Stimulated activated CD8-positive, alpha-beta memory T cell treated with anti-CD3 and anti-CD28 coated beads, Interleukin-7, amount 100 ng/mL, for 1 hour (primary cell): ENCODE results near the gene UGT8.
"Not testable (repeated sequence)": the region's sequence is repeated elsewhere in the genome, so short reads cannot be mapped to it uniquely, and the experiment has no call there.

Experiments used
- DNase-seq, 2 donors: peaks; one replicate each; pipeline ENCODE4 v3.0.0-alpha.2; 2020; ENCODE audit warnings: low read depth in 2 of 2

The UGT8 gene

DNA sequence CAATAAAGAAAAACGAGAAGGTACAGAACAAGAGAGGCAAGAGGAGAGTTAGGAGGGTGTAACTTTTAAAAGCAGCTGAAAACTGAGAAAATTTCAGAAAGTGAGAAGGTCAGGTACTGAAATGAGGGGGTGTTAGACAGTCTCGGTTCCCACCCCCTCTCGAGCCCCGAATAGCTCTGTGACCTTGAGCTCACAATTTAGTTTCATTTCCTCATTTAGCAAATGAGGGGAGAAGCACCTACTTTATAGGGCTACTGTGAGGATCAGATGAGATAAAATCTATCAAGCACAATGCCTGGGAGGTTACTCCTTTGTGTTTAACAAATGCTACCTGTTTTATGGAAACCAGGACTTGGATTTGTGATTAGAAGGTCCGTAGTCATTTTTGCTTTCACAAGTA is 4.9 kb downstream of the UGT8 start:
- no peak for DNase-seq

DNA sequence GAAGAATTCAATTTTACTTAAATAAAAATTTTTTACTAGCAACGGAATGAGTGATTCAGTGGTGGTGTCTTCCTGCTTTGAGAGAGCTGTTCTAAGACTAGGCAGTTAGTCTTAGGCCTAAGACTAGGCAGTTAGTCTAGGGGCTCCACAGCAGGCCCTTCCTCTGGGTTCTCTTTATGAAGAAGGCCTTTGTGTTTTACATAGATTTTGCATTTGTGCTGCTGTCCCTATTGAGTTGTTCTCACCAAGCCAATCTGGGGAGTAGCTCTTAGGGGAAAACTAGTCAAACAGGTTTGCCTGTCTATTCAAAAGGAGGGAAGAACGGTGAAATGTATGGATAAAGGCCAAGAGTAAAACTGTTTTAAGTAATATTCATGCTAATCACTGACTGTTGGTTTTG is 7.6 kb downstream of the UGT8 start:
- no peak for DNase-seq

DNA sequence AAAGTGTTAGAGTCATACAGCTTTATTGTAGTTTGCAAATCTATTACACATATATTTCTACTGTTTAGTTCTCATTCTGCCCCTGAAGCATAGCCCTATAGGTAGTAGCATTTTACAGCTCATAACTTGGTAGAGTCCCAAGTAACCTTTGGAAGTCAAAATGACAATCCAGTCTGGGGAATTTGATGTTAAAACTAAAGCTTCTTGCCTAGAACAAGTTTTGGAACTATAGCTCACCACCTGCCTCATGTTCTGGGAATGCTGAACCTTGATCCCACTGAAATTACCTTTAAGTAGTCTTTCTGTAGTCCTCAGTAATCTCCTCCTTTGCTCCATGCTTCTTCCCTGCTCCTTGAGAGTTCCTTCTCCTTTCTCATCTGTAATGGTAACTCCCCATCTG is 8.4 kb downstream of the UGT8 start:
- no peak for DNase-seq

GRCh38 chr4:114613560-114613959 is 15.0 kb downstream of the UGT8 start:
- DNase-seq: no peak

DNA sequence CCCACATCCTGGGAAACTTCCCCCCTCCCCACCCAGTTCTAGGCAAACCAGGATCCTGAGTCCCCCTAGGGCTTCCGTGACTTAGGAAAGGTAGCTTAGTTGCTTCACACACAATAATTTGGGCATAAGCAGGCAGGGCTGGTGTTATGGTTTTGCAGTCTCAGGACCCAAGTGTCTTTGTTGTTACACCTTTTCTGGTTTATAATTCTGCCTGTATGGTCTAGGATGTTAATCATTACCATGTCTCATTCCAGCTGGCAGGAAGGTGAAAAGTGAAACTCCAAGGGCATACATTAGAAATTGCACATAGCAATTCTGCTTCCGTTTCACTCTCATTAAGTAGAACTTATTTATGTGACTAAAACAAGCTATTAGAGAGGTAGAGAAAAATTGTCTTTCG is 16.8 kb downstream of the UGT8 start:
- DNase-seq: no peak

- not testable (repeated sequence) for DNase-seq
Measured at GRCh38 chr4:114616036-114616435, 17.4 kb downstream of the UGT8 start.

DNA sequence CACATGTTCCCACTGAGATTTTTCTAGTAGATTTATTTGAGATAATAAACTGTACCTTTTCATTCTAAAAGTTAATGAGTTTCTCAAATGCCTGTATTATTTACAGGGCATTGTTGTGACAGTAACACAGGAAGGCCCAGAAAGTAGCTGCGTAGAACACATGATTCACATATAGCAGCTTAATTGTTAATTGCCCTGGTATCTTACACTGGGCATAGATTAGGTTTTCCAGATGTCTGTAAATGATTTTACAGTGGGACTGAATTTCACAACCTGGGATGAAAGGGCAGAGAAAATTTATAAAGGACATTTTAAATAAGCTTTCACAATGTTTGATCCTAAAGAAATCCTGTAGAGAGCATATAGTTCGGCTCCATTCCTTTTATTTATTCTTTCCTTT is 27.6 kb downstream of the UGT8 start:
- no peak for DNase-seq

GRCh38 chr4:114636192-114636935 is 37.8 kb downstream of the UGT8 start:
- no peak for DNase-seq

GRCh38 chr4:114642173-114642780 is 43.7 kb downstream of the UGT8 start:
- no peak for DNase-seq

DNA sequence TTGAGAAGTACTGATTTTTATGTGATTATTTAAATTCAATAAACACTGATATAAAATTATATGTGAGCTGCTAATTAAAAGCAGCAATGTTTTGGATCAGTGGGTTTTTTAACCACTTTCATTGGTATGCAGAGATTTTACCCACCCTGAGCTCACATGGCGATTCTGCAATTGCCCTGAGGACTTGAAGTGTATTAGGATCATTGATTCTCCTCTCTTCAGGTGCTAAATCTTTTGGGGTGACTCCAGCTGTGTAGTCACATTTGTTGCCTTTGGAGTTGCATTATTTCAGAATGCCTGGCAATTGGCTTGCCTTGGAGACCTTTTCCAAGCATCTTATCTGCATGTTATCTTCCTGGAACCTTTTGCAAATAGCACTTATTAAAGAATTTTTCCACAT is 51.3 kb downstream of the UGT8 start:
- no peak for DNase-seq

DNA sequence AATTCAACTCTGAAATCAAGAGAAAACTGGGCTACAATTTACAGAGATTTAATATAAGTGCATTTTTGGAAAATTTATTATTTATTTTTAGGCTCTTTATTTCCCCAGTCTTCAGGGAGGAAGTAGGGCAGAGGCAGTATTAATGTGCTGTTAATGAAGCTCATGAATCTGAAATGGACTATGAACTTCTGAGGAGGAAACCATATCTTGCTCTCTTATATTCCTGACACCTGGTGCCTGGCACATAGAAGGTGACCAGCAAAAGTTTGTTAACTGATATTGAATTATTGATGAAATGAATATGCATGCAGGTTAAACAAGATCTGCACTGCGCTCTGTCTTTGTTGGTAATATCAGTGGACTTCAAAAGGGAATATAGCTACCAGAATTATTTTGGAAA is 55.1 kb downstream of the UGT8 start:
- DNase-seq: no peak

- DNase-seq: no peak
Measured at GRCh38 chr4:114654592-114654991, 56.0 kb downstream of the UGT8 start.

DNA sequence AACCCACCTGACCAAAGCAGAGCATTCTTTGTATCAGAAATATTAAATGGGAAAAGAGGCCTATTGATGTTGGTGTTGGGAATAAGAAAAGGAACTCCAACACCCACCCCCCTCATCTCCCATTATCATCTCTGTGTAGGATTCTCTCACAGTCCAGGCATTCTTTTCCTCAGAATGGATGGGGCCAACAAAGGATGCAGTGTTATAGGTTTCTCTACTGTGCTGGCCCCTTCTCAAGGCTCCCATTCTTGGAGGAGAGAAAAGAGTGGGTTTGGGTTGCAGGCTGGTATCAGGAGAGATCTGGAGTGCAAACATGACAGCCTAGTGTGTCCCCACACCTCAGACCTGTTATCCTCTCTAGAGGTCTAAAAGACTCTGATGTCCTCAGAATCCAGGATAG is 59.6 kb downstream of the UGT8 start:
- DNase-seq: no peak

GRCh38 chr4:114658776-114659175 is 60.2 kb downstream of the UGT8 start:
- DNase-seq: no peak

DNA sequence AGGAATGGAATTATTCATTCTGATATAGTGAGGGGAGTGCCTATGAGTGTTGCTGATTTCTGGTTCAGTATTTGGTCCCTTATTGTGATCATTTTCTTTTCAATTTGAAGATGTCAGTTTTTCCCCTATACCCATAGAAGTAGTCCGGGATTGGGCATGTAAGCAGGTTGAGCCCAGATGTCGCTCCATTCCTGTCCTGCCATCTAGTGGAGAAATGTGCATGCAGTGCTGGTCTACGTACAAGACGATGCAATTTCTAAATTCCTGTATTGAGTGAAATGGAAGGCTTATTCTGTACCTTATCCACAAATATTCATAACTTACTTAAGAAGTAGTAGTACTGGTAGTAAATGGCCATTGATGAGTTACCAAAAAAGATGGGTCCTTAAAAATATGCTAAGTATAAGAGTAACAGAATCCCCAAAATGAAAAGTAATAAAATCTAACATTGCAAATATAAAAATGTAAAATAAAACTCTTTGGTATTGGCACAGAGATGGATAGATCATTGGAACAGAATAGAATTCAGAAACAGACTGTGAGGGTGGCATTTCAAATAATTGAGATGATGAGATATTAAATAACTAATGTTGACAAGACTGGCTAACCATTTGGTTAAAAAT is 60.9 kb downstream of the UGT8 start:
- DNase-seq: no peak

- no peak for DNase-seq
Measured at GRCh38 chr4:114663083-114663482, 64.5 kb downstream of the UGT8 start.

- DNase-seq: no peak
Measured at GRCh38 chr4:114668577-114668976, 70.0 kb downstream of the UGT8 start.

- DNase-seq: not testable (repeated sequence)
Measured at GRCh38 chr4:114670733-114671132, 72.1 kb downstream of the UGT8 start.

GRCh38 chr4:114673306-114673705 is 74.7 kb downstream of the UGT8 start:
- DNase-seq: no peak

DNA sequence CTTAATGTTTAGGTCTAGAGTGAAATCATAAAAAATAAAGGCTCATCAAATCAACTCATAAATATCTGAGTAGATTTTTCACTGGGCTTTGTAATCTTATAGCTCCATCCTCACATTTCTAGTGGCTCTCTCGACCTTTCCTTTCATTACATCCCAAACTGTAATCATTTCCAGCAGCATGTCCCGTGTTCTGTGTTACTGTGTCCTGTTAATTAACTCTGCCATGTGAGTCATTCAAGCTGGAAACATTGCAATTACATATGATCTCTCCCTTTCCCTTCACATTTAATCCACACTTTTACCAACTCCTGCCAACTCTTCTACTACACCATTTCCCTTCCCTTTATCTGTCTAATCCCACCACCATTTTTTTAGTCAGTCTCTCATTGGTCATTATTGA is 75.5 kb downstream of the UGT8 start:
- DNase-seq: no peak

DNA sequence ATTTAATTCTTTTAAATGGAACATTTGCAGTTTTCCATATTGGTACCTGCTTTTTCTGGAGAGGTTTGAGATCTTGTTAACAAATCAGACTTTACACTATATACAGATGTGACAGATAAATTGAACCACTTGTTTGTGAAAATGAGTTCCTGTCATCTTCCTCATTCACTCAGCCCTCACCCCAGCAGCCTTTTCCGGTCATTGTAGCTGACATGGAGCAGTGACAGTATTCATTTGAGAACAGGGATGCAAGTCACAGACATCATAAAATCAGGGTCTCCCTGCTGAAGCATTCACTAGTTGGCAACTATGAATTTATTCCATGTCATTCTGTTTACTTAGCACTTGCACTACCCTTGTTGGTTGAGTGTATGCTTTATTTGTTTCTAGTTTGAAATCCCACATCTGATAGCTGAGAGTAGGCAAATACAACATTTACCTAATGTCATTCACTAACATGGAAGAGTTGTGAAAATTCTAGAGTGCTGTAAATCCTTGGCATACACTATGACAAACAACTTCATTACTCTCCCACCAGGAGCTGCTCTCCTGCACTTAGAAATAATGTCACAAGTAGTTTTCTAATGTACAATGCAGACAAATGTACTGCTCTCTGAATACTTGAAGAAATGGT is 78.9 kb downstream of the UGT8 start:
- DNase-seq: no peak

DNA sequence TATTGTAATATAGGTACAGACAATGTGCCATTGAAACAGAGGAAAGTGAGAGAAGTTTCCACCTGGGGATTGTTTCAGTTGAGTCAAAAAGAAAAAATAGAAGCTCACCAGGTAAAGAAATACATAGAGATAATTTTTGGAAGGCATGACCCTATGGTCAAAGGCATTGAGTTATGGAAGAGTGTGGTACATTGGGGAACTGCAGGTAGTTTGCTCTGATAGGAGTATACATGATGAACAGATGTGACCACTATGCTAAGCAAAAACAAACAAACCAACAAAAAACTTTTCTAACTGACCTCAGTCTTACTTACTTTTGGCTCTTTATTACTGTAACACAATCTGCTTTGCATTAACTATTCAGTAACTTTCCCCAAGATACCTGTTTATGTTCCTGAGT is 85.9 kb downstream of the UGT8 start:
- no peak for DNase-seq

GRCh38 chr4:114688059-114688458 is 89.5 kb downstream of the UGT8 start:
- no peak for DNase-seq
